Liver (tissue), 9 donors: Measurements from ENCODE around the gene PALMD. TPM values are rescaled to one million over a fixed set of nuclear protein-coding genes. Genes with fewer than 3 reads are reported as not detected.

Experiments
- DNase-seq: peaks from one replicate; pipeline ENCODE4 v3.0.0-alpha.2; 2017; ENCODE audit warnings: low spot score
- H3K27ac ChIP-seq, 2 donors: one replicate each; pipeline ENCODE4 v1.7.0; 2013; ENCODE audit warnings: inconsistent platforms in 2 of 2, low read length in 2 of 2, control low read depth in 1 of 2, low read depth in 1 of 2, mild to moderate bottlenecking in 1 of 2
- H3K27me3 ChIP-seq, 4 donors: one replicate each; pipeline versions ENCODE4 v1.6.1 to v1.7.0; 2013; ENCODE audit warnings: low read length in 3 of 4, inconsistent platforms in 1 of 4, mild to moderate bottlenecking in 1 of 4, moderate library complexity in 1 of 4; ENCODE audit not compliant: control insufficient read depth in 4 of 4, insufficient read depth in 4 of 4
- H3K36me3 ChIP-seq, 4 donors: one replicate each; pipeline versions ENCODE4 v1.6.1 to v1.7.0; 2013; ENCODE audit warnings: low read length in 3 of 4, mild to moderate bottlenecking in 3 of 4, low read depth in 1 of 4, moderate library complexity in 1 of 4; ENCODE audit not compliant: control insufficient read depth in 4 of 4, insufficient read depth in 3 of 4
- H3K4me1 ChIP-seq, 4 donors: one replicate each; pipeline versions ENCODE4 v1.6.1 to v1.7.0; 2013; ENCODE audit warnings: low read length in 3 of 4, mild to moderate bottlenecking in 3 of 4, moderate library complexity in 1 of 4; ENCODE audit not compliant: control insufficient read depth in 4 of 4, insufficient read depth in 4 of 4
- H3K4me3 ChIP-seq, 3 donors: one replicate each; pipeline versions ENCODE4 v1.6.1 to v1.7.0; 2013; ENCODE audit warnings: low read length in 3 of 3, control low read depth in 1 of 3, low read depth in 1 of 3, mild to moderate bottlenecking in 1 of 3
- H3K9ac ChIP-seq, 2 donors: one replicate each; pipeline ENCODE4 v1.7.0; 2013; ENCODE audit warnings: low read length in 2 of 2, mild to moderate bottlenecking in 2 of 2, moderate library complexity in 2 of 2, control low read depth in 1 of 2, low read depth in 1 of 2
- H3K9me3 ChIP-seq, 4 donors: one replicate each; pipeline versions ENCODE4 v1.6.1 to v1.7.0; 2013; ENCODE audit warnings: low read length in 3 of 4; ENCODE audit not compliant: control insufficient read depth in 4 of 4
- FOXA1 ChIP-seq: IDR thresholded peaks from 2 replicates; pipeline ENCODE4 v1.6.1; 2016; ENCODE audit warnings: antibody characterized with exemption
- FOXA2 ChIP-seq: IDR thresholded peaks from 2 replicates; pipeline ENCODE4 v1.6.1; 2016; ENCODE audit warnings: antibody characterized with exemption
- GABPA ChIP-seq, 2 donors: IDR thresholded peaks in 1 of 2; conservative IDR thresholded peaks in 1 of 2; 2 replicates each; pipeline ENCODE4 v1.6.1; 2016; ENCODE audit warnings: antibody characterized with exemption in 2 of 2, mild to moderate bottlenecking in 1 of 2, moderate library complexity in 1 of 2
- HNF4A ChIP-seq, 2 donors: conservative IDR thresholded peaks; 2 replicates each; pipeline ENCODE4 v1.6.1; 2016; ENCODE audit warnings: antibody characterized with exemption in 2 of 2, mild to moderate bottlenecking in 2 of 2
- HNF4G ChIP-seq: IDR thresholded peaks from 2 replicates; pipeline ENCODE4 v1.6.1; 2016; ENCODE audit warnings: antibody characterized with exemption
- JUND ChIP-seq, 2 donors: IDR thresholded peaks; 2 replicates each; pipeline ENCODE4 v1.6.1; 2016; ENCODE audit warnings: antibody characterized with exemption in 2 of 2
- NR2F2 ChIP-seq: IDR thresholded peaks from 2 replicates; pipeline ENCODE4 v1.6.1; 2016; ENCODE audit warnings: antibody characterized with exemption
- RXRA ChIP-seq, 2 donors: IDR thresholded peaks; 2 replicates each; pipeline ENCODE4 v1.6.1; 2017 to 2018; ENCODE audit warnings: antibody characterized with exemption in 2 of 2, mild to moderate bottlenecking in 1 of 2
- SP1 ChIP-seq: IDR thresholded peaks from 2 replicates; pipeline ENCODE4 v1.6.1; 2018; ENCODE audit warnings: antibody characterized with exemption, mild to moderate bottlenecking
- TAF1 ChIP-seq: conservative IDR thresholded peaks from 2 replicates; pipeline ENCODE4 v1.6.1; 2016; ENCODE audit warnings: antibody characterized with exemption, mild to moderate bottlenecking
- YY1 ChIP-seq: IDR thresholded peaks from 2 replicates; pipeline ENCODE4 v1.6.1; 2016; ENCODE audit warnings: antibody characterized with exemption, mild to moderate bottlenecking
- WGBS: extraction: QIAGEN DNeasy Blood & Tissue Kit; methylation state at CpG from one replicate; pipeline ENCODE4 v1.1.7; 2013; 5-methylcytosine and 5-hydroxymethylcytosine counted together
- polyA plus RNA-seq, 2 donors: library from polyadenylated mRNA; stranded (reverse) in 1 of 2; unstranded in 1 of 2; fragments of 200-250 nt in 1 of 2; fragments of >200 nt in 1 of 2; fragmentation: Nextera tagmentation in 1 of 2; extraction: Ambion mirVana in 1 of 2; gene quantifications; one replicate each; pipeline versions ENCODE4 v1.2.1 to v1.2.3, GENCODE V29; 2013 to 2015
- total RNA-seq, 2 donors: library from RNA; depleted of rRNA; stranded (reverse); fragments of >200 nt; gene quantifications; one replicate each; pipeline ENCODE4 v1.2.3, GENCODE V29; 2014
- TF ChIP-seq, protein P1 (sequence below): IDR thresholded peaks from 2 replicates; pipeline ENCODE4 v1.6.1; 2016; ENCODE audit warnings: antibody characterized with exemption, mild to moderate bottlenecking
- TF ChIP-seq, protein P2 (sequence below): IDR thresholded peaks from 2 replicates; pipeline ENCODE4 v1.6.1; 2016; ENCODE audit warnings: antibody characterized with exemption
- TF ChIP-seq, protein P3 (sequence below): IDR thresholded peaks from 2 replicates; pipeline ENCODE4 v1.6.1; 2016; ENCODE audit warnings: antibody characterized with exemption
- donor health status: healthy.
- donor health status: healthy.
- donor health status: healthy.
- donor health status: healthy.
- donor health status: healthy.

PALMD gene
- total and polyA plus RNA-seq, 4 donors = 9.7 to 24.0 (median 19.5) TPM

DNA sequence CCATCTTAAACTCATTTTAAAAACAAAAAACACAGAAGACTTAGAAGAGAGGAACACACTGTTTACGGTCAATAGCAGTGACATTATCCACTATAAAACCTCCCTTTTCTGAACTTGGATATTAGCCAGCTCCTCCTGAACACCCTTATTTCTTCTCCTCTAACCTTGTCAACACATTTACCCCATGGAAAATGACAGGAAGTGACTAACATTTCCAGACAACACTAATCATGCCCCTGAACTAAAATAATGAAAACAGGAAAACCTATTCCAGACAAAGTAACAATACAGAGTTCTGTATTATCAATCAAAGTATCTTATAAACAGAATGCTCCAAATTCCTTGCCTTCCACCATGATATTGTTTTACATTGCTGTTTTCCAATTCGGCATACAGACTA lies 45.3 kb downstream of the PALMD start:
- TF ChIP-seq, protein P1, sequence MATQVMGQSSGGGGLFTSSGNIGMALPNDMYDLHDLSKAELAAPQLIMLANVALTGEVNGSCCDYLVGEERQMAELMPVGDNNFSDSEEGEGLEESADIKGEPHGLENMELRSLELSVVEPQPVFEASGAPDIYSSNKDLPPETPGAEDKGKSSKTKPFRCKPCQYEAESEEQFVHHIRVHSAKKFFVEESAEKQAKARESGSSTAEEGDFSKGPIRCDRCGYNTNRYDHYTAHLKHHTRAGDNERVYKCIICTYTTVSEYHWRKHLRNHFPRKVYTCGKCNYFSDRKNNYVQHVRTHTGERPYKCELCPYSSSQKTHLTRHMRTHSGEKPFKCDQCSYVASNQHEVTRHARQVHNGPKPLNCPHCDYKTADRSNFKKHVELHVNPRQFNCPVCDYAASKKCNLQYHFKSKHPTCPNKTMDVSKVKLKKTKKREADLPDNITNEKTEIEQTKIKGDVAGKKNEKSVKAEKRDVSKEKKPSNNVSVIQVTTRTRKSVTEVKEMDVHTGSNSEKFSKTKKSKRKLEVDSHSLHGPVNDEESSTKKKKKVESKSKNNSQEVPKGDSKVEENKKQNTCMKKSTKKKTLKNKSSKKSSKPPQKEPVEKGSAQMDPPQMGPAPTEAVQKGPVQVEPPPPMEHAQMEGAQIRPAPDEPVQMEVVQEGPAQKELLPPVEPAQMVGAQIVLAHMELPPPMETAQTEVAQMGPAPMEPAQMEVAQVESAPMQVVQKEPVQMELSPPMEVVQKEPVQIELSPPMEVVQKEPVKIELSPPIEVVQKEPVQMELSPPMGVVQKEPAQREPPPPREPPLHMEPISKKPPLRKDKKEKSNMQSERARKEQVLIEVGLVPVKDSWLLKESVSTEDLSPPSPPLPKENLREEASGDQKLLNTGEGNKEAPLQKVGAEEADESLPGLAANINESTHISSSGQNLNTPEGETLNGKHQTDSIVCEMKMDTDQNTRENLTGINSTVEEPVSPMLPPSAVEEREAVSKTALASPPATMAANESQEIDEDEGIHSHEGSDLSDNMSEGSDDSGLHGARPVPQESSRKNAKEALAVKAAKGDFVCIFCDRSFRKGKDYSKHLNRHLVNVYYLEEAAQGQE = no peak
- no peak for TF ChIP-seq JUND (IDR thresholded peaks at IDR 0.05)
- TF ChIP-seq YY1 = no peak
- no peak for TF ChIP-seq NR2F2
- no peak for TF ChIP-seq RXRA (IDR thresholded peaks at IDR 0.05)
- no peak for TF ChIP-seq TAF1
- TF ChIP-seq HNF4G = no peak
- no peak for TF ChIP-seq SP1
- TF ChIP-seq FOXA2 = no peak
- no peak for TF ChIP-seq HNF4A (conservative IDR thresholded peaks at IDR 0.05)
- TF ChIP-seq FOXA1 = no peak
- Histone ChIP-seq H3K4me1 (peaks cover 0 to under 1% (median under 1%) of the 10 kb centered on the region in 4 donors), H3K36me3 (peaks cover 0 to 41% (median 29%) of the 10 kb centered on the region in 4 donors), H3K27me3 (no peaks in the 10 kb centered on the region), H3K4me3 (no peak overlapping the region), H3K9ac (no peak overlapping the region), H3K9me3 (no peaks in the 10 kb centered on the region), H3K27ac (no peak overlapping the region)
- DNase-seq = no peak
- WGBS = 86% methylated on average over 2 of the region's 2 CpGs

DNA sequence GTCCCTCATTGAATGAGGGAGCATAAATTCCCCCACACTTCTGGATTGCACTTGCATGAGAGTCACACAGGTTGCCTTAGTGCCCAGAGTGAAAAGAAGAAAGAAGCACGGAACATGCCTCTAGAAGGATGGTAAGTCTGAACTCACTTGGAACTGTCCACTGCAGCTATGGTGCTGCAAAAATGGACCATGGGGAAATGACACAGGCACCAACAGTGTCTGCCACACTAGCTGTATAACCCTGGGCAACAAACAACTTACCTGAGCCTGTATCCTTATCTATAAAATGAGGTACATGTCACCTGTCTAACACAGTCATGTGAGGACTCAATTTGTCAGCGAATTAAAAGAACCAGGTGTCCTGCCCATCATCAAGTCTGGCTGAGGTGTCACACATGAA lies 50.7 kb downstream of the PALMD start:
- Histone ChIP-seq H3K36me3 (peaks cover 0 to 17% (median 7%) of the 10 kb centered on the region in 4 donors), H3K27me3 (no peaks in the 10 kb centered on the region), H3K27ac (no peak overlapping the region), H3K9me3 (no peaks in the 10 kb centered on the region), H3K4me3 (no peak overlapping the region), H3K9ac (no peak overlapping the region), H3K4me1 (peaks cover 0 to 3% (median 0%) of the 10 kb centered on the region in 4 donors)
- WGBS = 92% methylated on average over 2 of the region's 2 CpGs
- DNase-seq = no peak
- TF ChIP-seq TAF1 = no peak
- TF ChIP-seq, protein P1 = peak; percentile 86

DNA sequence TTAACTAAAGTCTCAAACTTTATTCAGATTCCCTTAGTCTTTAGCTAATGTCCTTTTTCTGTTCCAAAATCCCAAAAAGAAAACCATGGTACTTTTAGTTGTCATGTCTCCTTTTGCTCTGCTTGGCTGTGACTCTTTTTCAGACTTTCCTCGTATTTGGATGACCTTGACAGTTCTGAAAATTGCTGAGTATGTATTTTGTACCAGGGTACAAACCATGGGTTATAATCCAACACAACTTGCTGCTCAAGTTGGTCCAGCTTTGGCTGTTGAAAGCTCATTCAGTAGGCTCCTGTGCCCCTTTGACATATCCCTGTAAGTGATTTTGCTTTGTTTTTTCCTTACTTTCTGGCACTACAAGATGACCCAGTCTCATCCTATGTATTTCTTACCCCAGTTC lies 51.7 kb downstream of the PALMD start:
- no peak overlapping the region for H3K9ac ChIP-seq
- no peak overlapping the region for H3K27ac ChIP-seq
- no peaks in the 10 kb centered on the region for H3K27me3 ChIP-seq
- no peaks in the 10 kb centered on the region for H3K9me3 ChIP-seq
- no peak for DNase-seq
- H3K4me3 ChIP-seq = no peak overlapping the region
- H3K36me3 ChIP-seq = peaks cover 0 to 8% (median 4%) of the 10 kb centered on the region in 4 donors
- TF ChIP-seq FOXA1 = no peak
- TF ChIP-seq, protein P2, sequence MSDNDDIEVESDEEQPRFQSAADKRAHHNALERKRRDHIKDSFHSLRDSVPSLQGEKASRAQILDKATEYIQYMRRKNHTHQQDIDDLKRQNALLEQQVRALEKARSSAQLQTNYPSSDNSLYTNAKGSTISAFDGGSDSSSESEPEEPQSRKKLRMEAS = no peak
- no peak for TF ChIP-seq FOXA2
- TF ChIP-seq YY1 = no peak
- no peak for TF ChIP-seq JUND (IDR thresholded peaks at IDR 0.05)
- no peak for TF ChIP-seq GABPA (IDR thresholded peaks at IDR 0.05 in 1 of 2, conservative IDR thresholded peaks at IDR 0.05 in 1 of 2)
- TF ChIP-seq RXRA (IDR thresholded peaks at IDR 0.05) = no peak
- TF ChIP-seq, protein P3, sequence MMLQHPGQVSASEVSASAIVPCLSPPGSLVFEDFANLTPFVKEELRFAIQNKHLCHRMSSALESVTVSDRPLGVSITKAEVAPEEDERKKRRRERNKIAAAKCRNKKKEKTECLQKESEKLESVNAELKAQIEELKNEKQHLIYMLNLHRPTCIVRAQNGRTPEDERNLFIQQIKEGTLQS = no peak
- TF ChIP-seq HNF4A (conservative IDR thresholded peaks at IDR 0.05) = no peak
- TF ChIP-seq NR2F2 = no peak
- WGBS = 23% methylated on average over 1 of the region's 1 CpG
- H3K4me1 ChIP-seq = peaks cover 0 to 3% (median 0%) of the 10 kb centered on the region in 4 donors
